K562 (cell line): ENCODE results near the gene EEFSEC. TPM values are rescaled to one million over a fixed set of nuclear protein-coding genes. Genes with fewer than 3 reads are reported as not detected.

Experiments used
- ATAC-seq: fragments of 200-7000 bp; cut with Tn5 transposase; 3 replicates; pipeline ENCODE4 v1.9.1; 2020; ENCODE audit warnings: moderate library complexity
- BruUV-seq: library from RNA; stranded (reverse); fragments of 400-500 nt; replicated peaks from 2 replicates; lab custom pipeline; 2021; lab: Mats Ljungman, UMichigan
- CTCF ChIA-PET: fragments of 300-600 bp; formaldehyde crosslinking; extraction: SDS; loops from one replicate; lab custom pipeline; 2021; ENCODE audit warnings: low intra/inter-chr PET ratio; lab: Yijun Ruan, JAX
- POLR2A ChIA-PET: fragments of 300-600, 350-650 bp; sonication (Branson Sonifier 250); formaldehyde crosslinking; extraction: SDS; loops from one replicate; lab custom pipeline; 2021; ENCODE audit warnings: antibody characterized with exemption, inconsistent platforms; lab: Yijun Ruan, JAX
- DNase-seq, 4 experiments: peaks; one replicate each; pipeline versions ENCODE4 v3.0.0 to v3.0.0-alpha.2; 2011 to 2018; ENCODE audit warnings: low spot score in 3 of 4, mixed read lengths in 3 of 4; ENCODE audit errors: extremely low read depth in 1 of 4
- FAIRE-seq: peaks from 2 replicates; lab custom pipeline; 2011; peaks lifted over from hg19 to GRCh38; lab: Jason Lieb, UNC
- H2AFZ ChIP-seq: 2 replicates; pipeline ENCODE4 v1.6.0; 2011; ENCODE audit warnings: low read depth, low read length, control low read depth, inconsistent platforms
- H3K27ac ChIP-seq: fragments of 200-600 bp; 3 replicates; pipeline ENCODE4 v1.8.0; 2011; ENCODE audit warnings: low read depth, mild to moderate bottlenecking, control low read depth, inconsistent platforms, low read length, moderate library complexity, mixed read lengths; ENCODE audit errors: extremely low read depth
- H3K27me3 ChIP-seq, 2 experiments: fragments of 300-600 bp in 1 of 2; 2 replicates in 1 of 2; 3 replicates in 1 of 2; pipeline versions ENCODE4 v1.6.0 to v1.8.0; 2011; ENCODE audit warnings: inconsistent platforms in 2 of 2, low read length in 2 of 2, mild to moderate bottlenecking in 1 of 2, mixed read lengths in 1 of 2, moderate library complexity in 1 of 2; ENCODE audit not compliant: control insufficient read depth in 2 of 2, insufficient read depth in 2 of 2
- H3K36me3 ChIP-seq: fragments of 300-600 bp; 3 replicates; pipeline ENCODE4 v1.8.0; 2011; ENCODE audit warnings: mild to moderate bottlenecking, low read length, inconsistent platforms; ENCODE audit not compliant: control insufficient read depth, insufficient read depth
- H3K4me1 ChIP-seq, 2 experiments: fragments of 200-600 bp in 1 of 2; replicated peaks in 1 of 2; 2 replicates in 1 of 2; 3 replicates in 1 of 2; pipeline versions ENCODE4 v1.5.1 to v1.8.0; 2011; ENCODE audit warnings: inconsistent platforms in 2 of 2, low read length in 2 of 2, mild to moderate bottlenecking in 1 of 2, mixed read lengths in 1 of 2, moderate library complexity in 1 of 2; ENCODE audit not compliant: control insufficient read depth in 2 of 2, insufficient read depth in 2 of 2
- H3K4me2 ChIP-seq: 2 replicates; pipeline ENCODE4 v1.6.1; 2011; ENCODE audit warnings: low read length, control low read depth, inconsistent platforms, mixed read lengths; ENCODE audit not compliant: insufficient read depth
- H3K4me3 ChIP-seq: fragments of 200-600 bp; sonication (generic), shearing (Covaris generic); 2 replicates; pipeline ENCODE4 v1.5.1; 2016; ENCODE audit warnings: control low read depth, inconsistent platforms
- H3K79me2 ChIP-seq: fragments of 200-600 bp; 3 replicates; pipeline ENCODE4 v1.8.0; 2011; ENCODE audit warnings: low read length, inconsistent platforms; ENCODE audit not compliant: control insufficient read depth, insufficient read depth
- H3K9ac ChIP-seq, 2 experiments: 2 replicates each; pipeline versions ENCODE4 v1.6.0 to v1.6.1; 2011; ENCODE audit warnings: low read depth in 2 of 2, low read length in 2 of 2, control low read depth in 1 of 2, inconsistent platforms in 1 of 2, mild to moderate bottlenecking in 1 of 2, mixed read lengths in 1 of 2; ENCODE audit not compliant: insufficient read depth in 1 of 2
- H3K9me1 ChIP-seq: one replicate; pipeline ENCODE4 v1.6.0; 2011; ENCODE audit warnings: inconsistent platforms, mild to moderate bottlenecking, low read length, moderate library complexity; ENCODE audit not compliant: control insufficient read depth, insufficient read depth
- H3K9me3 ChIP-seq: replicated peaks from 2 replicates; pipeline ENCODE4 v1.5.1; 2011; ENCODE audit warnings: low read depth, low read length, inconsistent platforms; ENCODE audit not compliant: control insufficient read depth, insufficient read depth
- H4K20me1 ChIP-seq: replicated peaks from 2 replicates; pipeline ENCODE4 v1.6.1; 2011; ENCODE audit warnings: low read length, inconsistent platforms, mixed read lengths; ENCODE audit not compliant: control insufficient read depth, insufficient read depth
- BRD9 ChIP-seq: fragments of 450-650 bp; IDR thresholded peaks from 2 replicates; pipeline ENCODE4 v1.6.1; 2018; ENCODE audit warnings: low read depth; ENCODE audit not compliant: partially characterized antibody
- CBFA2T2 ChIP-seq: fragments of 450-650 bp; conservative IDR thresholded peaks from 2 replicates; pipeline ENCODE4 v1.6.1; 2017; ENCODE audit warnings: mild to moderate bottlenecking
- DMBX1 ChIP-seq: fragments of 250-450 bp; sonication (Bioruptor Pico); IDR thresholded peaks from 2 replicates; pipeline ENCODE4 v1.8.0; 2022; ENCODE audit warnings: inconsistent platforms, mild to moderate bottlenecking, moderate library complexity, borderline replicate concordance
- ETV5 ChIP-seq: sonication (generic); formaldehyde crosslinking; IDR thresholded peaks from 2 replicates; pipeline ENCODE4 v1.4.0; 2020; ENCODE audit warnings: low read depth, mild to moderate bottlenecking, missing genetic modification reagents
- KLF13 ChIP-seq: fragments of 450-650 bp; IDR thresholded peaks from 2 replicates; pipeline ENCODE4 v1.6.1; 2016; ENCODE audit warnings: missing genetic modification characterization, low read depth, mild to moderate bottlenecking, missing compliant biosample characterization, moderate library complexity, borderline replicate concordance
- MAFK ChIP-seq: IDR thresholded peaks from 2 replicates; pipeline ENCODE4 v1.6.1; 2011; ENCODE audit warnings: low read length, improper control_type of control experiment
- NCOA2 ChIP-seq, 2 experiments: fragments of 450-650 bp; IDR thresholded peaks; 2 replicates each; pipeline ENCODE4 v1.6.1; 2018; ENCODE audit warnings: mild to moderate bottlenecking in 2 of 2, moderate library complexity in 1 of 2; ENCODE audit not compliant: partially characterized antibody in 2 of 2
- NCOR1 ChIP-seq: fragments of 450-650 bp; IDR thresholded peaks from 2 replicates; pipeline ENCODE4 v1.6.1; 2016; ENCODE audit warnings: mild to moderate bottlenecking, moderate library complexity
- PCBP2 ChIP-seq: fragments of 200-400 bp; formaldehyde crosslinking; IDR thresholded peaks from 2 replicates; pipeline ENCODE4 v1.6.1; 2018; ENCODE audit warnings: low read length, low read depth, mild to moderate bottlenecking, moderate library complexity; ENCODE audit not compliant: poor library complexity, severe bottlenecking
- PHTF2 ChIP-seq: fragments of 250-450 bp; sonication (Bioruptor Pico); IDR thresholded peaks from 2 replicates; pipeline ENCODE4 v1.5.0; 2021; ENCODE audit warnings: mild to moderate bottlenecking
- RCOR1 ChIP-seq, 2 experiments: IDR thresholded peaks; 2 replicates each; pipeline ENCODE4 v1.6.1; 2012; ENCODE audit warnings: low read depth in 2 of 2, low read length in 2 of 2, borderline replicate concordance in 1 of 2, improper control_type of control experiment in 1 of 2
- YY1 ChIP-seq, 3 experiments: IDR thresholded peaks; 2 replicates each; pipeline ENCODE4 v1.6.1; 2011; ENCODE audit warnings: low read length in 2 of 3, mild to moderate bottlenecking in 2 of 3, moderate library complexity in 2 of 3, borderline replicate concordance in 1 of 3, control low read depth in 1 of 3, low read depth in 1 of 3; ENCODE audit not compliant: insufficient read depth in 3 of 3, insufficient replicate concordance in 2 of 3, control insufficient read depth in 1 of 3, insufficient read length in 1 of 3; ENCODE audit errors: extremely low read depth in 1 of 3
- ZBTB26 ChIP-seq: fragments of 450-650 bp; formaldehyde crosslinking; IDR thresholded peaks from 2 replicates; pipeline ENCODE4 v1.4.0; 2022; ENCODE audit warnings: missing genetic modification characterization
- ZBTB49 ChIP-seq: sonication (generic); formaldehyde crosslinking; IDR thresholded peaks from 2 replicates; pipeline ENCODE4 v1.8.0; 2022; ENCODE audit warnings: missing genetic modification reagents, mild to moderate bottlenecking, borderline replicate concordance
- ZBTB9 ChIP-seq: fragments of 450-650 bp; formaldehyde crosslinking; IDR thresholded peaks from 2 replicates; pipeline ENCODE4 v1.4.0; 2020; ENCODE audit warnings: mild to moderate bottlenecking, moderate library complexity
- ZNF764 ChIP-seq: fragments of 250-450 bp; sonication (Bioruptor Pico); IDR thresholded peaks from 2 replicates; pipeline ENCODE4 v1.4.0; 2020; ENCODE audit warnings: low read depth, mild to moderate bottlenecking, moderate library complexity
- WGBS: fragments of 100-300 bp; shearing (Covaris generic); methylation state at CpG from one replicate; pipeline ENCODE4 v1.1.6; 2016; ENCODE audit warnings: low coverage, mixed read lengths; ENCODE audit not compliant: insufficient coverage; ENCODE audit errors: missing lambda C conversion rate; 5-methylcytosine and 5-hydroxymethylcytosine counted together
- in situ Hi-C: fragments of 300-500 bp; cut with MboI; formaldehyde crosslinking; loops from 4 replicates; pipeline ENCODE4 v1.15.0; 2018; ENCODE audit warnings: inconsistent platforms, mixed read lengths
- intact Hi-C: fragments of 100-400 bp; cut with micrococcal nuclease; formaldehyde crosslinking; loops from 2 replicates; pipeline ENCODE4 v1.14.2; 2022
- polyA plus RNA-seq, 8 experiments: library from polyadenylated mRNA; depleted of rRNA in 4 of 8; stranded (reverse) in 5 of 8; unstranded in 3 of 8; fragments of >200 nt; fragmentation: Nextera tagmentation in 2 of 8; fragmentation: Illumina TruSeq in 1 of 8; extraction: Ambion mirVana in 2 of 8; extraction: Trizol in 1 of 8; gene quantifications; 2 replicates each; pipeline versions ENCODE4 v1.2.1 to v1.2.3, GENCODE V29; 2011 to 2014; ENCODE audit warnings: inconsistent platforms in 1 of 8, missing spikeins in 1 of 8
- total RNA-seq, 7 experiments: library from RNA; depleted of rRNA in 6 of 7; stranded (reverse); fragments of >200 nt in 6 of 7; fragmentation: Illumina TruSeq in 2 of 7; extraction: Trizol in 2 of 7; gene quantifications; 2 replicates each; pipeline versions ENCODE4 v1.2.1 to v1.2.3, GENCODE V29; 2011 to 2021; ENCODE audit warnings: low replicate concordance in 1 of 7

Gene EEFSEC
- total and polyA plus RNA-seq, 9 of the 15 experiments (the other 6 are each of a cell fraction or from before 2014, with no cell fraction given), result 0.35 to 11.8 (median 7.7) TPM

- no peaks in the 10 kb centered on the region for H3K27me3 ChIP-seq
- TF ChIP-seq PCBP2, result no peak
- TF ChIP-seq ZBTB26 (CRISPR knock-in tag), result no peak
- TF ChIP-seq DMBX1, result no peak
- TF ChIP-seq CBFA2T2, result no peak
- no peak for TF ChIP-seq RCOR1 (IDR thresholded peaks at IDR 0.05; ENCODE audit: borderline replicate concordance in 1 of 2, low read depth in 2 of 2, low read length in 2 of 2)
- TF ChIP-seq KLF13, result no peak
- TF ChIP-seq ZBTB49, result no peak
- no peak for TF ChIP-seq ZNF764 (CRISPR knock-in tag)
- no peak for TF ChIP-seq NCOA2 (IDR thresholded peaks at IDR 0.05; ENCODE audit: partially characterized antibody in 2 of 2)
- TF ChIP-seq ZBTB9, result no peak
- no peak for TF ChIP-seq NCOR1
- TF ChIP-seq MAFK, result no peak
- no peak for TF ChIP-seq ETV5 (CRISPR knock-in tag)
- no peak for TF ChIP-seq BRD9
- no peak for TF ChIP-seq PHTF2 (CRISPR knock-in tag)
- TF ChIP-seq YY1 (IDR thresholded peaks at IDR 0.05; ENCODE audit: borderline replicate concordance in 1 of 3, control insufficient read depth in 1 of 3, extremely low read depth in 1 of 3, insufficient read depth in 3 of 3, insufficient read length in 1 of 3, insufficient replicate concordance in 2 of 3, low read depth in 1 of 3, low read length in 2 of 3), result peak in 1 of 3 experiments; percentile 27
These were observed 279.2 kb downstream of the EEFSEC start for GRCh38 chr3:128432301-128432970.

More at GRCh38 chr3:128432301-128432970, 279.2 kb downstream of the EEFSEC start:
- ChIA-PET POLR2A (no interaction called here), CTCF (no interaction called here)
- no TSS peak for BruUV-seq
- no peaks in the 10 kb centered on the region for H3K9me3 ChIP-seq
- H4K20me1 ChIP-seq, result no peaks in the 10 kb centered on the region
- peak overlapping the region; percentile 41; the same call in 1 of the 2 replicates for H3K4me2 ChIP-seq
- FAIRE-seq (no peak), ATAC-seq (peak; percentile 33), DNase-seq (peak in 2 of 4 experiments; percentile 29 to 36)
- H3K4me3 ChIP-seq, result 0 out of 2 replicates have a peak overlapping the region, but pooled peaks have one; percentile 4
- H3K4me1 ChIP-seq, result peaks cover 7 to 58% of the 10 kb centered on the region in 2 experiments
- H3K79me2 ChIP-seq, result no peaks in the 10 kb centered on the region
- no peaks in the 10 kb centered on the region for H3K36me3 ChIP-seq
- intact Hi-C loops (loop anchor here (10.0 kb wide), 2 partner anchors 152 to 258 kb away; no protein-coding TSS in a partner anchor), in situ Hi-C loops (no loop called here)
- no peaks in the 10 kb centered on the region for H3K9me1 ChIP-seq
- peak overlapping the region; percentile 34 to 83; a peak in 3 of 4 replicates for H3K9ac ChIP-seq
- peak overlapping the region; percentile 72 for H2AFZ ChIP-seq
- H3K27ac ChIP-seq, result no peak overlapping the region
- 62% methylated on average over 11 of the region's 43 CpGs for WGBS
